GM21717 (cell line): ENCODE results near the gene FLII.

ENCODE experiments used
- ATAC-seq: cut with Tn5 transposase; IDR thresholded peaks from one replicate; pipeline ENCODE4 v1.9.1; 2021; ENCODE audit warnings: mild to moderate bottlenecking, moderate library complexity; ENCODE audit not compliant: unreplicated experiment

Gene FLII

DNA sequence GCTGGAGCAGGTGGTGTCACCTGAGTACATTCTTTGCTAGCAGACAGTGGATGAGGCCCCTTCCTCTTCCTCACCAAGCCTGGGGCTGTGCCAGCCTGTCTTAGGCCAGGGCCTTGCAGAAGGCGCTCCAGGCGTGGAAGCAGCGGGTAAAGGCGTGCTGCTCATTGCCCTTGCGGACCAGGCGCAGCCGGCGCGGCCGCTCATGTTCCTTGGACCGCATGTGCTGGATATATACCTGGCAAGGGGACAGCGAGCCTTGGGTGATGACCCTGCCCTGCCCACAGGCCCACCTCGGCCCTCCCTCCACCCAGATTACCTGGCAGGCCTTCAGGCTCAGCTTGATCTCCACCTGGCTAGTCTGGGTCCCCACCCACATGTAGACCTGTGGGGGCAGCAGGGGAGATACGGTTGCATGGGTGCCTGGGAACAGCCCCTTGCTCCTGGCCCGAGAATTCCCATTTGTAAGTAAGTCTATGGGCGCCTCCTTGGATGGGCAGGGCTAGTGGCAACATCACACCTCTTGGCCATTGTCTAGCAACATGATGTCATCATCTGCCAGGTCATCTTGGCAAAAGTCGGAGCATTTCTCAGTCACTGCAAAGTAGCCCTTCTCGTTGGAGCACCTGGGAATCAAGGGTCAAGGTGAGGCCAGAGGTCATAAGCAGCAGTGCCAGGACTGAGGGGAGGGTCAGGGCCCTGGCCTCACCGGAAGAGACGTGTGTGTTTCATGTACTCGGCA lies 13.3 kb downstream of the FLII start:
- ATAC-seq, result no peak

- no peak for ATAC-seq
Observed at GRCh38 chr17:18241229-18241871, 17.2 kb downstream of the FLII start.

- ATAC-seq, result no peak
Observed at GRCh38 chr17:18240449-18240848, 18.1 kb downstream of the FLII start.

- ATAC-seq, result no peak
Observed at GRCh38 chr17:18238299-18238698, 20.2 kb downstream of the FLII start.

DNA sequence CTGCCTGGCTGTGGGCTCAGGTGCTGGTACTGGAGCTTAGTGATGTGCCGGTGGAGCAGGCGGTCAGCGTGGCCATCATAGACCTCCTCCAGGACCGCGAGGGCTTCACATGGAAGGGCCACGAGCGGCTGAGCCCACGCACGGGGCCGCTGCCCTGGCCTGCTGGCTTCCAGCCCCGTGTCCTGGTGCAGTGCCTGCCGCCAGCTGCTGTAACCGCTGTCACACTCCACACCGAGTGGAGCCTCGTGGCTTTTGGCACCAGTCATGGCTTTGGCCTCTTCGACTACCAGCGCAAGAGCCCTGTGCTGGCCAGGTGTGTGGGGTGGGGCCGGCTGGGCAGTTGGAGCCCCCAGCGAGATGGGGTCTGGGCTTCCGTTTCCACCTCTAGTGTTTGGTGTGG lies 21.1 kb downstream of the FLII start:
- no peak for ATAC-seq

GRCh38 chr17:18236494-18236893 lies 22.0 kb downstream of the FLII start:
- no peak for ATAC-seq

GRCh38 chr17:18235743-18236256 lies 22.7 kb downstream of the FLII start:
- no peak for ATAC-seq

DNA sequence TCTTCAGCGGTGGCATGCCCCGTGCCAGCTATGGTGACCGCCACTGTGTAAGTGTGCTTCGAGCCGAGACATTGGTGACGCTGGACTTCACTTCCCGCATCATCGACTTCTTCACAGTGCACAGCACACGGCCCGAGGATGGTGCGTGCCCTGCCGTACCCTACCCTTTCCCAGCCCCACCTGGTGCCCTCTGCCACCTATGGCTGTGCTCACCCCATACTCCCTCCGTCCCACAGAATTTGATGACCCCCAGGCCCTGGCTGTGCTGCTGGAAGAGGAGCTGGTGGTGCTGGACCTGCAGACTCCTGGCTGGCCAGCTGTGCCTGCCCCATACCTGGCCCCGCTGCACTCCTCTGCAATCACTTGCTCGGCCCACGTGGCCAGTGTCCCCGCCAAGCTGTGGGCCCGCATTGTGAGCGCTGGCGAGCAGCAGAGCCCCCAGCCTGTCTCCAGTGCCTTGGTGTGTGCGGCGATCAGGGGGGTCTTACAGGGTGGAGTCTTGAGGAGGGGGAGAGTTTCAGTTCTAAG lies 23.6 kb downstream of the FLII start:
- no peak for ATAC-seq

- no peak for ATAC-seq
Observed at GRCh38 chr17:18233803-18234518, 24.6 kb downstream of the FLII start.

DNA sequence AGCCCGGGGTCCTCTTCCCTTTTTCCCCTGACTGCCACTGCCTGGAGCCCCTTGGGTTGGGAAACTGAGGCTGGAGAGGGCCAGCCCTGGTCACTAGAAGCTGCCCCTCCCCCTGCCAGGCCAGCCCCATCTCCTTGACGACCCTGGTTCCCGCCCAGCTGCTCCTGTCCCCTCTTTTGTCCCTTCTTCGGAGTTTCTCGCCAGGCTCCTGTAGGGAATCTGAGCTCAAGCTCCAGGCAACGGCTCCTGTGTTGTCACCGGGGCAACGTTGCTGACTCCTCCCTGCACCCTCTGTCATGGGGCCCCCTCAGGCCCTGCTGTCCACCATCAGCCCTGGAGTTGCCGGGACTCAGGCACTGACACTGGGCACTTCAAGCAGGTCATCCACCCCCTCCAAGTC lies 27.4 kb downstream of the FLII start:
- ATAC-seq, result no peak

- ATAC-seq, result no peak
Observed at GRCh38 chr17:18230288-18231141, 28.0 kb downstream of the FLII start.

DNA sequence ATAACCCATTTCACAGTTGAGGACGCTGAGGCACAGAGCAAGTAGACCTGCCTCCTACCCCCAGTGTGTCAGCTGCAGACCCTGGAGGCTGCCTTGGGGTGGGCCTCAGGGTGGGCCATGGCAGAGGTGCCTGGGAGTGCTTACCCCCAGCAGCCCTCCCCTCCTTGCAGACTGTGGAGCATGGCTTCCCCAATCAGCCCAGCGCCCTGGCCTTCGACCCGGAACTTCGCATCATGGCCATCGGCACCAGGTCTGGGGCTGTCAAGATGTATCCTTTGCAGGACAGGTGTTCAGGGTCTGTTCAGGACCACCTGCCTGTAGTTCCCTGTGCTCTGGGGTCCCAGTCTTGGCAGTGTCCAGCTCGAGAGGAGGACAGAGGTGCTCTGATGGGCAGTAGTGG lies 28.8 kb downstream of the FLII start:
- ATAC-seq, result no peak

DNA sequence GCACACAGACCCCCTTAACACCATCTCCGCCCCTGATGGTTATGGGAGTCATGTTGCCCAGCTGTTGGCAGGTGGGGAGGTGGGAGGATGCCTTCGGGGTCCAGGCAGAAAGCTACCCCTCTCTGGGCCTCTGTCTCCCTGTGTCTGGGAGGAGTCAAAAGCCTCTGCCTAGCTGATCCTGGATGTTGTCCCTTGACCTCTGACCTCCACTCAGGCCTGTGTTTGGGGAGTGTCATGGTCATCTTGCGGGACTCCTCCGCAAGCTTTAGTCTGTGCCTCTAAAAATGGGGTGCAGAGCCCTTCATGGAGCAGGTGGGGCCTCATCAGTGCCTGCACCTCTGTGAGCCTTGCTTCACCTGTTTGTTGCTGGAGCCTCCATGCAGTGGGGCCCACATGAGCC lies 29.3 kb downstream of the FLII start:
- no peak for ATAC-seq

- ATAC-seq, result no peak
Observed at GRCh38 chr17:18228176-18228682, 30.3 kb downstream of the FLII start.

DNA sequence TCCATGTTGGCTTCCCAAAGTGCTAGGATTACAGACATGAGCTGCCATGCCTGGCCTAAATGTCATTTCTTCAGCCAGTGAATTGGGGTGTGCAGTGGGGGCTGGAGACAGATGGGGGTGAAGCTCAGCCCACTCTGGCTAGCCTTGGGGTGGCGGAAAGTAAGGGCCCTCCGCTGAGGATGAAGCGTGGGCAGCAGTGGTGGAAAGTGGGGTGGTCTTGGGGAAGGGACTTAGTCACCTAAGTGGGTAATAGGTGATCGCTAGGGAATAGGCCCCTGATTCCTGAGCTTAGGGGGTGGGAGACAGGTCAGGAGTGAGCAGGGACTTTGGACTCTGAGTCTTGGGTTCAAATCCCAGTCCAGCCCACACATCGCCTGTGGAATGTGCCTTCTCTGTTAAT lies 30.9 kb downstream of the FLII start:
- ATAC-seq, result no peak

DNA sequence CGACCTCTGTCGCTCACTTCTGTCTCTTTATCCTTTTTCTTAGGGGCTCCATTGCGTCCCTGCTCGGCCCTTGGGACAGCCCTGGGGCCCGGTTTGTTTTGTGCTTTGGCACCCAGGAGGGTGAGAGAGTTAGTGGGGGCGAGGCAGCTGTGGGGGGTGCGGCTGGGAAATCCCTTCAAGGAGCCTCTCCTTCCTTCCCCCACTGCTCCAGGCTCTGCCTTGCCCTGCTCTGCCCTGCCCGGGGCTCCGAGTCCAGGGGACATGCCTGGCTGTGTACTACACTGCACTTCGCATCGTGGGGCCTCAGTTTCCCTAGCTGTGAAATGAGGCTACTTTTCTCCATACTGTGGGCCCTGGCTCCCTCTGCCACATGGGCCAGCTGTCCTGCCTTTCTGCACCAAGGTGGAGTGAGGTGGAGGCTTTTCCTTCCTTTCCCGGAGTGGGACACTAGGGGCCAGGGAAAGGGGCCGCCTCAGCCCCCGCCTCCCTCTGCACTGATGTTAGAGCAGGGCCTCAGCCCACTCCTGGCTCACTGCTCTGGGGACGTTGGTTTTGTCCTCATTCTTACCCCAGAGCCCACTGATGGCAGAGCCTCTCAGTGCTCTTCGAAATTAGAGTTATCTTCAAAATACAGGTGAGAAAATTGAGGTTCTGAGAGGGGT lies 32.1 kb downstream of the FLII start:
- ATAC-seq, result no peak

DNA sequence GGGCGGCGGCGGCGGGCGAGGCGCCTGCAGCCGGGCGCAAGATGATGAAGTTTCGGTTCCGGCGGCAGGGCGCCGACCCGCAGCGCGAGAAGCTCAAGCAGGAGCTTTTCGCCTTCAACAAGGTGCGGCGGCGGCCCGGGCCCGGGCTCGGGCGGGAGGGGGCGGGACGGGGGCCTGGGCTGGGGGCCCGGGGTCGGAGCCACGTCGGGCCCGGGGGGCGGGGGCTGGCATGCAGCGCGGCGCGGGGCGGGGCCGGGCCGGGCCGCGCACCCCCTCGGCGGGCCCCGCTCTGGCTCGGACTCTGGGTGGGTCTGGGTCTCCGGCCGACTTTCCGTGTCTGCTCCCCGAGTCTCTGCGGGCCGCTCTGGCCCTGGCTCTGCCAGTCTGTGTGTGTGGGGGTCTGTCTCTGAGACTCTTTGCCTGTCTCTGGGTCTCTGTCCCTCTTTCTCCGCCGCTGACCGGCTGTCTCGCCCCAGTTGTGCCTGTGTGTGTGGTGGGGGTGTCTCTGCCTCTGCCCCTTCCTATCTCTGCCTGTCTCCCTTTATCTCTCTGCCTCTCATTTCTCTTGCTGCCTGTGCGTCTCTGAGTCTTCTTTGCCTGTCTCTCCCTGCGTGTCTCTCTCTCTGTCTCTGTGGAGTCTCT lies 32.8 kb downstream of the FLII start:
- peak; percentile 13 for ATAC-seq

GRCh38 chr17:18225121-18225641 lies 33.4 kb downstream of the FLII start, which contains the start of gene LLGL1:
Gene LLGL1 (plus strand): TSS chr17:18225635. CDS start chr17:18225683, 48 bp downstream.
- peak; percentile 80 for ATAC-seq
